Activated gamma-delta T cell treated with Interleukin-2 at 50 U/mL for 16 hours (primary cell): ENCODE measurements around the gene IGSF21.

Source experiments
- DNase-seq: peaks from one replicate; pipeline ENCODE4 v3.0.0-alpha.2; 2020

The IGSF21 gene

GRCh38 chr1:18233176-18233864 lies 125.7 kb downstream of the IGSF21 start:
- DNase-seq, result no peak

- DNase-seq, result no peak
Observed at GRCh38 chr1:18234790-18235242, 127.2 kb downstream of the IGSF21 start.

- DNase-seq, result no peak
Observed at GRCh38 chr1:18237371-18237770, 129.8 kb downstream of the IGSF21 start.

GRCh38 chr1:18238190-18238589 lies 130.6 kb downstream of the IGSF21 start:
- DNase-seq, result no peak

GRCh38 chr1:18239671-18240070 lies 132.1 kb downstream of the IGSF21 start:
- DNase-seq, result no peak

GRCh38 chr1:18240906-18241305 lies 133.3 kb downstream of the IGSF21 start:
- no peak for DNase-seq

GRCh38 chr1:18241891-18242290 lies 134.3 kb downstream of the IGSF21 start:
- DNase-seq, result no peak

GRCh38 chr1:18243503-18244175 lies 136.0 kb downstream of the IGSF21 start:
- DNase-seq, result no peak

GRCh38 chr1:18244762-18245161 lies 137.2 kb downstream of the IGSF21 start:
- no peak for DNase-seq

GRCh38 chr1:18245647-18246046 lies 138.0 kb downstream of the IGSF21 start:
- no peak for DNase-seq

- DNase-seq, result no peak
Observed at GRCh38 chr1:18246543-18246942, 138.9 kb downstream of the IGSF21 start.

- DNase-seq, result no peak
Observed at GRCh38 chr1:18247151-18247550, 139.6 kb downstream of the IGSF21 start.

- DNase-seq, result no peak
Observed at GRCh38 chr1:18249631-18250030, 142.0 kb downstream of the IGSF21 start.

- no peak for DNase-seq
Observed at GRCh38 chr1:18253093-18253492, 145.5 kb downstream of the IGSF21 start.

- DNase-seq, result no peak
Observed at GRCh38 chr1:18256282-18257235, 149.0 kb downstream of the IGSF21 start.

- DNase-seq, result no peak
Observed at GRCh38 chr1:18257778-18258177, 150.2 kb downstream of the IGSF21 start.

- DNase-seq, result no peak
Observed at GRCh38 chr1:18261891-18262290, 154.3 kb downstream of the IGSF21 start.

- DNase-seq, result no peak
Observed at GRCh38 chr1:18262726-18263125, 155.1 kb downstream of the IGSF21 start.

GRCh38 chr1:18263547-18264120 lies 156.0 kb downstream of the IGSF21 start:
- no peak for DNase-seq

GRCh38 chr1:18264450-18265039 lies 156.9 kb downstream of the IGSF21 start:
- DNase-seq, result no peak

- no peak for DNase-seq
Observed at GRCh38 chr1:18265641-18266040, 158.0 kb downstream of the IGSF21 start.

- DNase-seq, result no peak
Observed at GRCh38 chr1:18266391-18266790, 158.8 kb downstream of the IGSF21 start.

GRCh38 chr1:18271336-18271735 lies 163.7 kb downstream of the IGSF21 start:
- DNase-seq, result no peak
